Pons (tissue), 1 donor: ENCODE data around the gene NDUFV2.

Experiments
- DNase-seq: peaks from one replicate; pipeline ENCODE4 v3.0.0-alpha.2; 2016; ENCODE audit warnings: low spot score

The NDUFV2 gene

DNA sequence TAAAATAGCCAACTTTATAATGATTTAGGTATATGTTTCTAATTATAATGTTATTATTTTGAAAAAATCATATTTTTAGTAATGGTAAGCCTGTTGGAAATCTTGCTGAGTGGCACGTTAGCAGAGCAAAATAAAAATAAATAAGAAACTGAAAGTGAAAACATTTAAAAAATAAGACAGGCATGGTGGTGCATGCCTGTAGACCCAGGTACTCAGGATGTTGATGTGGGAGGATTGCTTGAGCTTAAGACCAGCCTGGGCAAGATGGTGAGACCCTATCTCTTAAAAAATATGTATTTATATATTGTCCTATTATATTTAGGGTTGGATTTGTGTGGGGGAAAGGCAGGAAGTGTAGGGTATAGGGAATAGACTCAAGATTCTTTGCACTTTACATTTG lies 18.3 kb downstream of the NDUFV2 start:
- no peak for DNase-seq

DNA sequence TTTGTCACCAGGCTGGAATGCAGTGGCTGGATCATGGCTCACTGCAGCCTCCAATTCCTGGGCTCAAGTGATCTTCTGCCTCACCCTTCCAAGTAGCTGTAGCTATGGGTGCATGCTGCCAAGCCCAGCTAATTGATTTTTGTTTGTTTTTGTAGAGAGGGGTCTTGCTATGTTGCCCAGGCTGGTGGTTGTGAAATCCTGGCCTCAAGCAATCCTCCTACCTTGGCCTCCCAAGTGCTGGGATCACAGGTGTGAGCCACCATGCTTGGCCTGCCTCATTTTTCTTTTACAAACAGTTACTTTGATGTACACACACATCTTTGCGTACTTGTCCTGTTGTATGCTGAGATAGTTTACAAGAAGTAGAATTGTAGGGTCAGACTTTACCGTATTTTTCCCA lies 21.0 kb downstream of the NDUFV2 start:
- DNase-seq = no peak

DNA sequence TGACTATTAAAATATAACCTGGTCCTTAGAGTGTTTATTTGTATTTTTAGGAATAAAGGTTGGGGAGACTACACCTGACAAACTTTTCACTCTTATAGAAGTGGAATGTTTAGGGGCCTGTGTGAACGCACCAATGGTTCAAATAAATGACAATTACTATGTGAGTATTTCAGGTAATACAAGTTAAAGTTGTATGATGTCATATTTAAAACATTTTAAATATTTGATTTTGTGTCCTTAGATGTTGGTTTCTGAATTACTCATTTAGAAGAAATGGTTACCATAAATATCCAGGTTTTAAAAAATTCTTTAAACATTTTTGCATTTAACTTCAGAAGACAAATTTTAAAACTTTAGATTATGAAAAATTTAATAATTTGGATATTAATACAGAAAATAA lies 22.3 kb downstream of the NDUFV2 start:
- no peak for DNase-seq

- no peak for DNase-seq
These were observed 23.8 kb downstream of the NDUFV2 start for GRCh38 chr18:9126337-9126736.

GRCh38 chr18:9130195-9130594 lies 27.7 kb downstream of the NDUFV2 start:
- no peak for DNase-seq

- no peak for DNase-seq
These were observed 28.3 kb downstream of the NDUFV2 start for GRCh38 chr18:9130806-9131205.

GRCh38 chr18:9132628-9133027 lies 30.1 kb downstream of the NDUFV2 start:
- DNase-seq = no peak

GRCh38 chr18:9133225-9133624 lies 30.7 kb downstream of the NDUFV2 start:
- DNase-seq = no peak

- no peak for DNase-seq
These were observed 32.8 kb downstream of the NDUFV2 start for GRCh38 chr18:9135081-9135911.

DNA sequence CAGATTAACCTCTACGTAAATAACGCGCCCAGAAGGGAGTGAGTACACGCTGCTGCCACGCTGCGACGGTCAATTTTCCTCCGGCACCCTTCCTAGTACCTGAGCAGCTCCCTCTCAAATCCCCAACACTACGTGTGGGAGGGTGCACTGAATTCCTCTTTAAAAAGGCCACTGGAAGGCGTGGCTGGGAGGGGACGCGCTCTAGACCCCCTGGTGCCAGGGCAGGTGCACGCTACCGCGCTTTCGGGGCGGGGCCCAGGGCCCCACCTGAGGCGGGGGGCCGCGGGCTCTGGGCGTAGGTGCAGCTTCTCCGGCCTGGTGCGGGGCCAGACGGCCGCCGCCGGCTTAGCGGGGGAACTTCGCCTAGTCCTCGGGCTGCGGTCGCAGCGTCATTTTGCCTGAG lies 33.4 kb downstream of the NDUFV2 start:
- peak; percentile 50 for DNase-seq

DNA sequence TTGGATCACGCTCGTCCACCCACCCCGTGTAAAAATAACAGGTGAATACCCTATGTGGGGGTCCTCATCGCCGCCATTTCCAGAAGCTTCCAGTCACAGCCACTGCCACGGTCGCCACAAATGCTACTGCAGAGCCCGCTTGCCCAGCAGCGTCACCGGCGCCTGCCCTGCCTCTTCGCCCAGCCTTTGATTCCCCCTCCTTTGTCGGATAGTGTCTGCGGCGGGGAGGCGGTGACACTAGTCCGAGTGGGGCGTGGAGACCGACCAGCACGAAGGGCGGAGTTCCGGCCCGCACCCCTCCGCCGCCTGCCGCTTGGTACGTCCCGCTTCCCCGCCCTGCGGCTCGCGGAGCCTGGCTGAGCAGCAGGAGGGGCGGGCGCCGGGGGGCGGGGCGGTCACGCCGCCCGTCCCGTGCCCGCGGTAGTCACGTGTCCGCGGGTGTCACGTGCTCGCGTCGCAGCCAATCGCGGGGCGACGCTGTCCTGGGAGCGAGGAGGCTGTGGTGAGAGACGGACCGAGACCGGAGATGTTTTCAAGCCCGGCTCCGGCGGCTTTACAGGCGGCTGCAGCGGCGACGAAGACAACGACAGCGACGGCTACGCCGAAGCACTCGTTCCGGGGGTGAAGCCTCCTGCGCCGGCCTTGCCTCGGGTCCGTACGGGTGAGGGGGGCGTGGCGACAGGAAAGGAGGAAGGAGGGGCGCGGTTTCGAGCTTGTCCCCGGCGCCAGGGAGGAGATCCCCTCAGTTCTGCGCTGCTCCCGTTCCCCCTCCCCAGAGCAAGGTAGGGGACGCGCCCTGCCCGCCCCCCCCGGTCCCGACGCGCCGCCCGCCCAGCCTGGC lies 34.0 kb downstream of the NDUFV2 start, which contains the start of gene ANKRD12:
TSS of gene ANKRD12 (plus strand) at position 467 of the 841 bp plus-strand sequence. CDS start 45,652 bp downstream, outside the sequence.
- DNase-seq = peak; percentile 96

DNA sequence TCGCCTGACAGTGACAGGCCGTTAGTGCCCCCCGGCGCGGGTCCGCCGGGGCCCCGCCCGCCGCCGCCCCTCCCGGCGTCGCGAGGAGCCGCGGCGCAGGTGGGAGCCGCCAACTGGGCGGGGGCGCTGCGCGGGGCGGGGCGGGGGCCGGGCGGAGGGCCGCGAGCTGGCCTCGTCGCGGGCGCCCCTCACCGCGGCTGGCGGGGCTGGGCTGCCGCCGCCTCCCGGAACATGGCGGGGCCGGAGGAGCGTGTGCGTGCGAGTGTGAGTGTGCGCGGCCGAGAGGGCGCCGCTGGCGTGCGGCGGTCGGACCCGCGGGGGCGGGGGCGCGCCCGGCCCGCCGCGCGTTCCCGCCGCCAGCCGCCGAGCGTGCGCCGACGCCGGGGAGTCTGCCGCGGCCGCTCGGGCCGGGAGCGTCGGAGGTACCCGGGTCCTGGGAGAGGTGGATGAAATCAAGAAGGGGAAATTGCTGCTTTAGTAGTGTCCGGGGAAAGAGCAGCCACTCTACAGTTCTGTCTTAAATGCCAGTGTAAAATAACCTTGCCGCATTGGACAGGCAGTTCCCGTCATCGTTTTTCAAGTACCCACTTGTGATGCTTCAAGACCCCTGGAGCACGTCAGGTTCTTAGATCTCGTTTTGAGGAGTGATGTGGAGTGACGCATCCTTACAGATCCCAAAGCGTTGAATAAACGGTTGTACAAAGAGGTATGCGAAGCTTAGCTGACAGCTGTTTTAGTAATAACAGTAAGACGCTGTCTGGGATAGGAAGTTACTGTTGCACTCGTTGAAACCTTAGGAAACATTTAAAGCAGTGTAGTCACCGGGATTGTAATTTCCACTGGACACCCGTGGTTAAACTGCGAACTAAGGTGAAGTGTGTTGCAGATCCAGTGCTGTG lies 34.9 kb downstream of the NDUFV2 start:
- DNase-seq = peak; percentile 70

DNA sequence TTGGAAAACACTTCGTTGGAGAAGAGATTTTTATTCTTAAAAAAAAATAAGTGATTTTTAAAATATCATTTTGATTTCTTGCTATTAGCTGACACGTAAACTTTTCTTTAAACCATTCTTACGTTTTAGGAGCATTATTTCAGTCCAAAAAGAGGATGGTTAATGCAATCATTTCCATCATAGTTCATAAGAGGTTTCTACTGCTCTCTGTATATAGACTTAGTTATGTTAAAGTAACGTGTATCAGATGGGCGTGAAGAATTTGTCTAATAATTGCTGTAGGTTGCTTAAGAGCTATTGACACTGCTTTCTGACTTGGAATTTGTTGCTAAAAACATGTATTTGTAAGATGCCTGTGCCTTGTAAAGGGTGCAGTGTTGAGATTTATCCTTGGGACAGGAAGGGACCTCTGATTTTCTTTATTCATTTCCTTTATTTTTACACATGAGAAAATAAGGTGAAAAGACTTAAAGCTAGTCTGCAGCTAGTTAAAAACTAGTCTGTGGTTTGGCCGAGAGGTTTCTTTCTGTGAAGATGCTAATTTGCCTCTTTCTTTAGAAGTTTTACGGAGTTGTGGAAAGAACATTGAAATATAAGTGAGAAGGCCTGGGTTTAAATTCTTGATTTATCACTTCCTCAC lies 37.0 kb downstream of the NDUFV2 start:
- DNase-seq = no peak

DNA sequence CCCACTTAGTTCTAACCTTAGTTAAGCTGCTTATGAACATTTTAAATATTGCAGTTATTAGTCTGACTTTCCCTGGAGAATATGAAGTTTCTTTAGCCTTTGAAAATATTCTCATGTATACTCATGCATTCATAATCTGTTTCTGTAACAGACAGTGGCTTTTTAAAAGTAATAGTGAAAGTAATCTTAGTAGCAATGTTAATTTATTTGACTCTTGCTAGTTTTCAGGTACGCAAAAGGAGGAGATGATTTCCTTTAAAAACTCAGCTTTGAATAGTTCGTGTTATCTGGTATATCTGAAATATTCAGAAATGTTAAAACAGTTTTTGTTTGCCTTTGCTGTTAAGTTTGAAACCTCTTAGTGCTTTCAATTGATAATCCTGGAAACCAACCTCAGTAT lies 37.9 kb downstream of the NDUFV2 start:
- DNase-seq = no peak

- DNase-seq = no peak
These were observed 38.5 kb downstream of the NDUFV2 start for GRCh38 chr18:9140984-9141383.

DNA sequence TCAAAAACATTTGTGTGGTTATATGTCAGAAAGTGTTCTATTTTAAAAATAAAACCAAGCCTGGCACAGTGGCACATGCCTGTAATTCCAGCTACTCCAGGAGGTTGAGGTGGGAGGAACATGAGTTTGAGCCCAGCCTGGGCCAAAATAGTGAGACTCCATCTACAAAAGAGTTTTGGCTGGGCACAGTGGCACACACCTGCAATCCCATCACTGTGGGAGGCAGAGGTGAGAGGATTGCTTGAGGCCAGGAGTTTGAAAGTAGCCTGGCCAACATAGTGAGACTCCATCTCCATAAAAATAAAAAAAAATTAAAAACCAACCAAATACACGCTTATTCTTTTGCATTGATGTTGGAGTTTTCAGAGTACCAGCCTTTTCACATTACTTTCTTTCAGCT lies 43.7 kb downstream of the NDUFV2 start:
- no peak for DNase-seq

DNA sequence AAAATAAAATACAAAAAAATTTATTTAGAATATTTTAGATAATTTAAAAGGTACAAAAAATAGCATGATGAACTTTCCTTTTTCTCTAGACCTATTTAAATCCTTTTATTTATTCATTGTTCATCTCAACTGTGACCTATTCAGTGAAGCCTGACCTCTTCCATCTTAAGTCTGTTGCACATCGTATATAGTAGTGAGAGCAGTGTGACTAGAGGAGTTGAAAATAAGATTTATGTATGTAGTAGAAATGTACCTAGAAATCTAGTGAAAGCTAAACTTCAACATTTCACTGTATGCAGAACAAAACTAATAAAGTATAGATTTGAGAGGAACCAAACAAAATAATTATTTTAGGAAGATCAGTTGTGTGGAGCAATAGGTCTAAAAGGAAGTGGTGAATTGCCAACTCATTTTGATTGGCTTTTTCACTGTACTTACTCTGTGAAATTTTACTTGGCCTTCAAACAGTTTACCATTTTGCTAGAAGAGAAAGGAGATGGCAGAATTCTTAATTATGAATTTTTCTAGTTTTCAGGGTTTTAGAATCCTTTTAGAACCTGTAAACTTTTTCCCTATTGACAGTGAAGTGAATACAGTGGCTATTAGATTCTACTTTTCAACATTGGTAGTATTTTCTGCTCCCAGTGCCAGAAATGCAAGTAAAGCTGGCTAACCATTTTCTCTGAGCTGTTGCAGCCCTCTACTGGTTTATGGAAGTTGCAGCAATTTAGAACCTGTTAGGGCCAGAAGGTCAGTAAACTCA lies 45.1 kb downstream of the NDUFV2 start:
- DNase-seq = peak; percentile 90

DNA sequence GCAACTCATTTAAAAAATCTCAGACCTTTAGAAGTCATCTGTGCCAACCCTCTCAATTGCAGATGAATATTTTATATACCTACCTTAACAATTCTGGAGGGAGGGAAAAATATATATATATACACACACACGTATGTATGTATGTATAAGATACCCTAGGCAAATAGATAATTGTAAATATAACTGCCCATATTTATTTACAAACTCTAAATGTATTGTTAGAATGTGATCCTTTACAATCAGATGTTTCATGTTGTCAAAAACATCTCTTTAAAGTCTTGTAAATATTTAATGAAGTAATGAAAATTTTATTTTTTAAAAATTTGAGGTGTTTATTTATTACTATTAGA lies 45.7 kb downstream of the NDUFV2 start:
- no peak for DNase-seq

DNA sequence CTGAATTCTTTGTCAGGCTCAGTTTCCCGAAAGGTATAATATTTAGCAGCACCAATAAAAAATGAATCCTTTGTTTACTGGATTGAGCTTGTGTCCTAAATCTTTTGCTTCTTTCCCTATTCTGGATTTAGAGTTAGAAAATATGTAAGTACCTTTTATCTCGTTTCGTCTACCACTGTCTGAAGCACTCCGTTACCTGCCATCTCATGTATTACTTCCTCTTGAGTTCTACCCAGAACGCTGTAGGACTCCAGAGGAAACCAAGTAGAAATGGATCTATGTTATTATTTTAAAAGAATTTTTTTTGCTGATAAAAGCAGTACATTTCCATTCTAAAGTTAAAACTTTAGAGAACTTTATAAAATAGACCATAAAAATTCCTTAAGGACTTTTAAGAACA lies 47.6 kb downstream of the NDUFV2 start:
- DNase-seq = no peak

DNA sequence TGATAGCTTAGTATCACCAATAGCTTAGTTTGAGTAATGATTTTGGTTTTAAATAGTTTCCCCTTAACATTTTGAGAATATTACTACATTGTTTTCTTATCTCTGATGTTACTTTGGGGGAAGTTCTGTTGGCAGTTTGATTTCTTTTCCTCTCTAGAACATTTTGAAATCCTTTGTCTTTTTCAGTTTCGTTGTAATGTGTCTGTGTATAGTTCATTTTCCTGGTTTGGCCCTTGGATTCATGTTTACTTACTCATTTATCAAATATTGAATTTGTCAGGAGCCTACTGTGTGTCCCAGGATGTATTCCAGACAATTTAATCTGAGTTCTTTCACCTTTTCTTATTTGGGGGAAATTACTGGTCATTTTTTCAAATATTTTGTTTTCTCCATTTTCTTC lies 50.8 kb downstream of the NDUFV2 start:
- DNase-seq = no peak
